ENCODE results near the gene HNRNPF. TPM values are rescaled to one million over a fixed set of nuclear protein-coding genes. Genes with fewer than 3 reads are reported as not detected.
"Not testable (repeated sequence)": the region's sequence is repeated elsewhere in the genome, so short reads cannot be mapped to it uniquely, and the experiment has no call there.

Gene HNRNPF
- total RNA-seq: 122 to 126 TPM (median 123 TPM) in 3 replicates
- long read RNA-seq, transcript HNRNPF-201 (4 exons, 2,186 nt): minor isoform, 14 of 268 reads
- long read RNA-seq, transcript HNRNPF-204 (3 exons, 2,755 nt): minor isoform, 26 of 268 reads
- long read RNA-seq, transcript HNRNPF-207 (4 exons, 2,676 nt): minor isoform, 29 of 268 reads
- long read RNA-seq, transcript HNRNPF-203 (4 exons, 2,617 nt): major isoform, 48 of 268 reads
- long read RNA-seq, partial matches to known transcripts: 23 of 268 reads
- long read RNA-seq, other reads (novel, unspliced or antisense): 126 of 268 reads

DNA sequence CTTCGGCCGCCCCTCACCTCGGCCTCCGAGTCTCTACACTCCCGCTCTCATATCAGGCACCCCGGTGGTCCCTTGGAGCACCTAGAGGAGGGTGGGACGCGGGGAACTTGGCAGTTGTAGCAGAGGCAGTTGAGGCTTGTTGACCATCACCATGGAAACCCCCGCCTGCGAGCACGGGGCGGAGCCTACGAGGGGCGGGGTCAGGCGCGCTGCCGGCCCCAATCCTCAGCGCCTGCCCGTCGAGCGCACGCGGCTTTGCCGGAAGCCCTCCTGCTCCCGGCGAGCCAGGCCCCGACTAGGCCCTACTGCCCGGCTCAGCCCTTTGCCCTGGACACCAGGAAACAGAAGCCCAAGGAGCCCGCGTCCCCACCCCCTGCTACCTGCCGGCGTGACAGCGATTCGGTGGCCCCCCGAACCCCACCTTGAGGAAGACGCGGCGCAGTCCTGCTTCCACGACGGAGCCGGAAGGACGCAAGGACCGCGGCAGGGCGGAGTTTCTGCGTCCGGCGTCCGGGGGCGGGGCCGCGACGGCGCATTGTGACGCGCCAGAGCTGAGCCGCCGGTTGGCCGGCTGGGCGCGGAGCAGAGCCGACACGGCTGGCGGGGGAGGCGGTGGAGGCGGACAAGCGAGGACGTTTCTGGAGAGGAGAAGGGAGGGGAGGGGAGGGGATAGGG lies at the start of gene HNRNPF:
Gene HNRNPF (minus strand): TSS at position 477 of the 675 bp plus-strand sequence. CDS start 21,302 bp downstream, outside the sequence.
- no peaks in the 10 kb centered on the region for H3K27me3 Mint-ChIP-seq (ENCODE audit: low read depth)
- no peaks in the 10 kb centered on the region for H3K9me3 Mint-ChIP-seq (ENCODE audit: low read depth)
- no peaks in the 10 kb centered on the region for H3K36me3 Mint-ChIP-seq (ENCODE audit: low read depth)
- H3K4me3 Mint-ChIP-seq (ENCODE audit: unreplicated experiment): peak within 1 kb of the TSS; percentile 92
- TF ChIP-seq CTCF (IDR thresholded peaks at IDR 0.05): no peak
- peaks cover 36% of the 10 kb centered on the region for H3K4me1 Mint-ChIP-seq (ENCODE audit: low read depth)
- peak; percentile 97 for DNase-seq (ENCODE audit: low spot score)
- peak within 1 kb of the TSS; percentile 98 for H3K27ac Mint-ChIP-seq (ENCODE audit: unreplicated experiment)

DNA sequence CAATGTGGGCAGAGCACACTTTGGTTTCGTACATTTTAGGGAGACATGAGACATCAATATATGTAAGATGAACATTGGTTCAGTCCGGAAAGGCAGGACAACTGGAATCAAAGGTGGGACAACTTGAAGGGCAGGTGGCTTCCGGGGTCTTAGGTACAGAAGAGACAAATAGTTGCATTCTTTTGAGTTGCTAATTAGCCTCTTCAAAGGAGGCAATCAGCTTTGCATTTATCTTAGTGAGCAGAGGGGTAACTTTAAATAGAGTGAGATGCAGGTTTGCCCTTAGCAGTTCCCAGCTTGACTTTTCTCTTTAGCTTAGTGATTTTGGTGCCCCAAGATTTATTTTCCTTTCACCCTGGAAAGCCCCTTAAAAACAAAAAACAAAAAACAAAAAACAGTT lies 49.2 kb upstream of the HNRNPF start:
- no peak for DNase-seq (ENCODE audit: low spot score)
- Mint-ChIP-seq H3K36me3 (ENCODE audit: low read depth) (no peaks in the 10 kb centered on the region), H3K4me3 (ENCODE audit: unreplicated experiment) (no peak overlapping the region), H3K9me3 (ENCODE audit: low read depth) (no peaks in the 10 kb centered on the region), H3K27me3 (ENCODE audit: low read depth) (no peaks in the 10 kb centered on the region), H3K27ac (ENCODE audit: unreplicated experiment) (no peak overlapping the region), H3K4me1 (ENCODE audit: low read depth) (peaks cover 18% of the 10 kb centered on the region)
- no peak for TF ChIP-seq CTCF (IDR thresholded peaks at IDR 0.05)

DNA sequence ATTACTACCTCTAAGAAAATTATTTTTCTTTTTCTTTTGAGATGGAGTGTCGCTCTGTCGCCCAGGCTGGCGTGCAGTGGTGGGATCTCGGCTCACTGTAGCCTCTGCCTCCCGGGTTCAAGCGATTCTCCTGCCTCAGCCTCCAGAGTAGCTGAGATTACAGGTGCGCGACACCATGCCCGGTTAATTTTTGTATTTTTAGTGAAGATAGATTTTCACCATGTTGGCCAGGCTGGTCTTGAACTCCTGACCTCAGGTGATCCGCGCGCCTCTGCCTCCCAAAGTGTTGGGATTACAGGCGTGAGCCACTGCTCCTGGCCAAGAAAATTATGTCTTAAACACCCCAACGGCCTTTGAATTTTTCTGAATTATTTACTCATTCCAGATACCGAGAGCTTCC lies 47.6 kb upstream of the HNRNPF start:
- H3K9me3 Mint-ChIP-seq (ENCODE audit: low read depth); H3K4me3 Mint-ChIP-seq (ENCODE audit: unreplicated experiment); H3K27ac Mint-ChIP-seq (ENCODE audit: unreplicated experiment); DNase-seq (ENCODE audit: low spot score); H3K27me3 Mint-ChIP-seq (ENCODE audit: low read depth); H3K36me3 Mint-ChIP-seq (ENCODE audit: low read depth): not testable (repeated sequence)
- peaks cover 18% of the 10 kb centered on the region for H3K4me1 Mint-ChIP-seq (ENCODE audit: low read depth)

GRCh38 chr10:43454025-43454424 lies 45.0 kb upstream of the HNRNPF start:
- H3K27ac Mint-ChIP-seq (ENCODE audit: unreplicated experiment): peak overlapping the region; percentile 5
- H3K4me1 Mint-ChIP-seq (ENCODE audit: low read depth): peaks cover 18% of the 10 kb centered on the region
- not testable (repeated sequence) for DNase-seq (ENCODE audit: low spot score); H3K9me3 Mint-ChIP-seq (ENCODE audit: low read depth); H3K36me3 Mint-ChIP-seq (ENCODE audit: low read depth); H3K27me3 Mint-ChIP-seq (ENCODE audit: low read depth); H3K4me3 Mint-ChIP-seq (ENCODE audit: unreplicated experiment)

GRCh38 chr10:43453266-43453831 lies 44.4 kb upstream of the HNRNPF start:
- H3K27ac Mint-ChIP-seq (ENCODE audit: unreplicated experiment): no peak overlapping the region
- H3K27me3 Mint-ChIP-seq (ENCODE audit: low read depth): no peaks in the 10 kb centered on the region
- DNase-seq (ENCODE audit: low spot score): no peak

More at GRCh38 chr10:43453266-43453831, 44.4 kb upstream of the HNRNPF start:
- no peaks in the 10 kb centered on the region for H3K9me3 Mint-ChIP-seq (ENCODE audit: low read depth)
- H3K4me1 Mint-ChIP-seq (ENCODE audit: low read depth): peaks cover 18% of the 10 kb centered on the region
- no peak overlapping the region for H3K4me3 Mint-ChIP-seq (ENCODE audit: unreplicated experiment)
- no peaks in the 10 kb centered on the region for H3K36me3 Mint-ChIP-seq (ENCODE audit: low read depth)
- TF ChIP-seq CTCF (IDR thresholded peaks at IDR 0.05): no peak
